AG04450 (cell line): ENCODE measurements around the gene INPP5E. TPM values are rescaled to one million over a fixed set of nuclear protein-coding genes. Genes with fewer than 3 reads are reported as not detected.
A peak's percentile ranks its signal among the peaks of the same experiment; 100 is the strongest.

Experiments
- CTCF ChIA-PET: fragments of 300-600, 350-600 bp; formaldehyde crosslinking; extraction: SDS; loops from one replicate; lab custom pipeline; 2022; ENCODE audit warnings: antibody characterized with exemption, inconsistent platforms; lab: Charles Lee
- POLR2A ChIA-PET: fragments of 350-600 bp; formaldehyde crosslinking; extraction: SDS; loops from one replicate; lab custom pipeline; 2021; ENCODE audit warnings: antibody characterized with exemption, inconsistent platforms; lab: Yijun Ruan, JAX
- DNase-seq: peaks from one replicate; pipeline ENCODE4 v3.0.0-alpha.2; 2011; ENCODE audit warnings: low read depth, low spot score
- H3K27ac ChIP-seq: one replicate; pipeline ENCODE4 v1.5.1; 2012; ENCODE audit warnings: low read depth, low read length, control low read depth
- H3K27me3 ChIP-seq: one replicate; pipeline ENCODE4 v1.6.0; 2012; ENCODE audit warnings: low read length; ENCODE audit not compliant: control insufficient read depth, insufficient read depth
- H3K4me3 ChIP-seq: 2 replicates; pipeline ENCODE4 v1.5.1; 2011; ENCODE audit warnings: mild to moderate bottlenecking, low read depth, low read length, control low read depth
- H3K9me3 ChIP-seq: 2 replicates; pipeline ENCODE4 v1.5.1; 2012; ENCODE audit warnings: low read length; ENCODE audit not compliant: control insufficient read depth, insufficient read depth
- CTCF ChIP-seq: IDR thresholded peaks from 2 replicates; pipeline ENCODE4 v1.5.1; 2011; ENCODE audit warnings: low read depth, low read length, control low read depth, inconsistent platforms
- polyA minus RNA-seq: library from RNA; depleted of rRNA, polyadenylated mRNA; stranded (reverse); fragments of >200 nt; gene quantifications from 2 replicates; pipeline ENCODE4 v1.2.3, GENCODE V29; 2011; rRNA and poly(A)+ RNA removed
- polyA plus RNA-seq: library from polyadenylated mRNA; depleted of rRNA; stranded (reverse); fragments of >200 nt; gene quantifications from 2 replicates; pipeline ENCODE4 v1.2.3, GENCODE V29; 2011; rRNA removed

INPP5E gene
- polyA plus RNA-seq, result 4.3 and 5.2 TPM in 2 replicates
- 4.0 and 4.9 TPM in 2 replicates for polyA minus RNA-seq

GRCh38 chr9:136439481-136440408 lies at the start of gene INPP5E:
INPP5E (minus strand) TSS chr9:136439845; CDS start chr9:136439419, 426 bp downstream.
- DNase-seq, result no peak
- TF ChIP-seq CTCF, result peak; percentile 54
- CTCF ChIA-PET, result interaction anchor here (0.6 to 1.4 kb wide), 5 partner anchors 14 to 172 kb away, joined by 3 to 7 read pairs (median 3); no protein-coding TSS in a partner anchor
- Histone ChIP-seq H3K27me3 (no peaks in the 10 kb centered on the region), H3K4me3 (peak within 1 kb of the TSS; percentile 69), H3K27ac (no peak within 1 kb of the TSS), H3K9me3 (peaks cover 5% of the 10 kb centered on the region; the same call in 1 of the 2 replicates)
- POLR2A ChIA-PET, result no interaction called here

GRCh38 chr9:136488247-136489214 lies 48.9 kb upstream of the INPP5E start:
- Histone ChIP-seq H3K4me3 (no peak overlapping the region), H3K27me3 (peaks cover 16% of the 10 kb centered on the region), H3K27ac (no peak overlapping the region), H3K9me3 (peaks cover 2% of the 10 kb centered on the region; the same call in 1 of the 2 replicates)
- POLR2A ChIA-PET, result no interaction called here
- TF ChIP-seq CTCF, result peak; percentile 96
- CTCF ChIA-PET, result interaction anchor here (0.7 to 8.2 kb wide), 16 partner anchors 9 to 229 kb away, joined by 3 to 183 read pairs (median 4); no protein-coding TSS in a partner anchor
- DNase-seq, result no peak

- POLR2A ChIA-PET, result no interaction called here
- H3K9me3 ChIP-seq, result peaks cover 1% of the 10 kb centered on the region; the same call in 1 of the 2 replicates
- peaks cover 16% of the 10 kb centered on the region for H3K27me3 ChIP-seq
- CTCF ChIA-PET, result interaction anchor here (1.0 to 8.2 kb wide), 10 partner anchors 10 to 156 kb away, joined by 3 to 183 read pairs (median 6); no protein-coding TSS in a partner anchor
- no peak overlapping the region for H3K27ac ChIP-seq
- no peak for DNase-seq
- no peak for TF ChIP-seq CTCF
- H3K4me3 ChIP-seq, result no peak overlapping the region
Observed at GRCh38 chr9:136487672-136488071, 48.0 kb upstream of the INPP5E start.

- H3K9me3 ChIP-seq, result no peaks in the 10 kb centered on the region; the same call in 1 of the 2 replicates
- CTCF ChIA-PET, result interaction anchor here (0.7 to 8.2 kb wide), 9 partner anchors 11 to 185 kb away, joined by 3 to 183 read pairs (median 20); no protein-coding TSS in a partner anchor
- POLR2A ChIA-PET, result no interaction called here
- no peak overlapping the region for H3K4me3 ChIP-seq
- H3K27ac ChIP-seq, result no peak overlapping the region
- H3K27me3 ChIP-seq, result peaks cover 16% of the 10 kb centered on the region
- TF ChIP-seq CTCF, result no peak
- no peak for DNase-seq
Observed at GRCh38 chr9:136486823-136487620, 47.4 kb upstream of the INPP5E start.
